Heart right ventricle (tissue), 16 donors: ENCODE results near the gene TUBGCP6. TPM values are rescaled to one million over a fixed set of nuclear protein-coding genes. Genes with fewer than 3 reads are reported as not detected.
A peak's percentile ranks its signal among the peaks of the same experiment; 100 is the strongest.

ENCODE experiments used
- ATAC-seq, 8 donors: fragments of 200-7000 bp; cut with Tn5 transposase; one replicate each; pipeline ENCODE4 v1.9.1; 2020; ENCODE audit warnings: mild to moderate bottlenecking in 8 of 8, moderate library complexity in 8 of 8, moderate number of reproducible peaks in 1 of 8
- DNase-seq, 2 donors: peaks; one replicate each; pipeline ENCODE4 v3.0.0-alpha.2; 2020
- H3K27ac ChIP-seq, 10 donors: fragments of 200-600 bp; sonication (generic) in 2 of 10; one replicate each; pipeline versions ENCODE4 v1.5.0 to v1.8.0; 2020 to 2022; ENCODE audit warnings: mild to moderate bottlenecking in 3 of 10
- H3K27me3 ChIP-seq, 7 donors: fragments of 200-600 bp; one replicate each; pipeline ENCODE4 v1.8.0; 2021 to 2022; ENCODE audit warnings: mild to moderate bottlenecking in 2 of 7
- H3K36me3 ChIP-seq, 9 donors: fragments of 200-600 bp; sonication (generic) in 1 of 9; one replicate each; pipeline versions ENCODE4 v1.5.0 to v1.8.0; 2020 to 2022; ENCODE audit warnings: mild to moderate bottlenecking in 2 of 9
- H3K4me1 ChIP-seq, 9 donors: fragments of 200-600 bp; sonication (generic) in 1 of 9; one replicate each; pipeline versions ENCODE4 v1.5.0 to v1.8.0; 2020 to 2022; ENCODE audit warnings: mild to moderate bottlenecking in 4 of 9
- H3K4me3 ChIP-seq, 10 donors: fragments of 200-600 bp; sonication (generic) in 2 of 10; one replicate each; pipeline versions ENCODE4 v1.5.0 to v1.8.0; 2020 to 2022; ENCODE audit warnings: mild to moderate bottlenecking in 7 of 10, moderate library complexity in 2 of 10
- H3K9me3 ChIP-seq, 11 donors: fragments of 200-600 bp in 10 of 11; sonication (generic) in 2 of 11; one replicate each; pipeline versions ENCODE4 v1.5.0 to v1.8.0; 2013 to 2022; ENCODE audit warnings: mild to moderate bottlenecking in 2 of 11, control low read depth in 1 of 11, moderate library complexity in 1 of 11
- CTCF ChIP-seq, 9 donors: fragments of 200-600 bp; sonication (generic) in 2 of 9; IDR thresholded peaks; one replicate each; pipeline versions ENCODE4 v1.5.0 to v1.8.0; 2021 to 2022; ENCODE audit warnings: antibody characterized with exemption in 9 of 9, mild to moderate bottlenecking in 5 of 9, moderate library complexity in 1 of 9
- WGBS, 2 donors: extraction: QIAGEN DNeasy Blood & Tissue Kit; methylation state at CpG; one replicate each; pipeline ENCODE4 v1.1.7; 2013; ENCODE audit warnings: inconsistent platforms in 1 of 2; 5-methylcytosine and 5-hydroxymethylcytosine counted together
- intact Hi-C, 10 donors: fragments of 100-400 bp; cut with DNase I; formaldehyde crosslinking; loops; one replicate each; pipeline versions ENCODE4 v1.11.1 to v1.14.2; 2022
- polyA plus RNA-seq, 2 donors: library from polyadenylated mRNA; stranded (reverse); fragments of 200-250 nt; gene quantifications; one replicate each; pipeline ENCODE4 v1.2.3, GENCODE V29; 2013
- total RNA-seq, 10 donors: library from RNA; stranded (reverse); fragmentation: NEBNext Ultra II Directional in 3 of 10; extraction: Animal tissue kit (Norgen Biotek cat#: 25700) in 3 of 10; gene quantifications; one replicate each; pipeline versions ENCODE4 v1.2.1 to v1.2.4, GENCODE V29; 2021 to 2023
- donor health status: Arrhythmogenic right ventricular cardiomyopathy.
- donor health status: ischemic (EF 13 %, LVEDD 7.1; RV severe dilation, severe dysfunction).
- donor health status: healthy with polysubstance abuse.
- donor health status: DM: no; HTN: yes; CAD: no.
- donor health status: DM: no; HTN: no; CAD: no.
- donor health status: ischemic (EF 25% LVEDD 6.9; RV normal size, moderate dysfunction).
- donor health status: ischemic (EF 25% LVEDD 5.7; RV mildly dilated, moderate dysfunction).
- donor health status: healthy.
- donor health status: DM: yes; HTN: yes; CAD: no.
- donor health status: Ischemic cardiomyopathy.
- donor health status: ischemic (EF 35%, LVEDD 5.7; RV mildly dilated, moderate dysfunction).
- donor health status: nonischemic (EF 11% LVEDD 7.7; RV severe dilation, severe dysfunction).
- donor health status: DM: yes; HTN: yes; CAD: no.
- donor health status: PGD.
- donor health status: ischemic (EF 29% LVEDD 5.4; RV normal size, mild dysfunction).
- donor health status: nonischemic (EF 23%, LVEDD 6.1; RV moderate dilation, normal function).

Gene TUBGCP6
- total and polyA plus RNA-seq, 12 donors, result 14.2 to 40.7 (median 18.5) TPM

- H3K27ac ChIP-seq, result peak overlapping the region; percentile 39 to 96 (median 90)
- no peaks in the 10 kb centered on the region for H3K9me3 ChIP-seq
- DNase-seq, result peak; percentile 71 to 75
- TF ChIP-seq CTCF (IDR thresholded peaks at IDR 0.05), result no peak
- peak; percentile 75 to 91 (median 82) for ATAC-seq
- 15% methylated on average over 40 to 42 of the region's 42 CpGs for WGBS, 2 donors
- H3K4me1 ChIP-seq, result peaks cover 37 to 69% (median 53%) of the 10 kb centered on the region in 9 donors
- H3K27me3 ChIP-seq, result peaks cover 0 to 10% (median 0%) of the 10 kb centered on the region in 7 donors
- H3K4me3 ChIP-seq, result peak overlapping the region in 9 of 10 donors; percentile 3 to 44 (median 35)
- H3K36me3 ChIP-seq, result peaks cover 0 to 47% (median 16%) of the 10 kb centered on the region in 9 donors
- intact Hi-C loops, result loop anchor here in 2 of 10 donors (5.0 kb wide), 1 partner anchor 34 kb away; the partner anchor contains the start of gene DENND6B (in 2 of the 2)
These were observed 48.9 kb upstream of the TUBGCP6 start for GRCh38 chr22:50293441-50294318.

GRCh38 chr22:50292643-50293440 lies 48.0 kb upstream of the TUBGCP6 start:
- 48 to 56% methylated on average over 29 of the region's 29 CpGs for WGBS, 2 donors
- no peak for DNase-seq
- intact Hi-C loops, result loop anchor here in 2 of 10 donors (5.0 kb wide), 1 partner anchor 34 kb away; the partner anchor contains the start of gene DENND6B (in 2 of the 2)
- no peak for ATAC-seq
- Histone ChIP-seq H3K27ac (peak overlapping the region; percentile 39 to 96 (median 90)), H3K27me3 (peaks cover 0 to 10% (median 0%) of the 10 kb centered on the region in 7 donors), H3K9me3 (no peaks in the 10 kb centered on the region), H3K4me3 (peak overlapping the region in 9 of 10 donors; percentile 3 to 44 (median 35)), H3K4me1 (peaks cover 35 to 61% (median 46%) of the 10 kb centered on the region in 9 donors), H3K36me3 (peaks cover 0 to 55% (median 24%) of the 10 kb centered on the region in 9 donors)
- no peak for TF ChIP-seq CTCF (IDR thresholded peaks at IDR 0.05)

GRCh38 chr22:50289942-50290630 lies 45.3 kb upstream of the TUBGCP6 start:
- no peak for TF ChIP-seq CTCF (IDR thresholded peaks at IDR 0.05)
- H3K36me3 ChIP-seq, result peaks cover 0 to 74% (median 46%) of the 10 kb centered on the region in 9 donors
- intact Hi-C loops, result loop anchor here in 3 of 10 donors (5.0 kb wide), 2 partner anchors 32 to 37 kb away; partner anchors contain the start of gene DENND6B (in 2 of the 3)
- no peak overlapping the region for H3K27ac ChIP-seq
- peaks cover 0 to 10% (median 0%) of the 10 kb centered on the region in 7 donors for H3K27me3 ChIP-seq
- no peak for ATAC-seq
- no peaks in the 10 kb centered on the region for H3K9me3 ChIP-seq
- peaks cover 24 to 35% (median 29%) of the 10 kb centered on the region in 9 donors for H3K4me1 ChIP-seq
- 90 to 92% methylated on average over 37 of the region's 37 CpGs for WGBS, 2 donors
- no peak for DNase-seq
- H3K4me3 ChIP-seq, result no peak overlapping the region
